Measurements from ENCODE around the gene EMILIN2.

EMILIN2 gene

DNA sequence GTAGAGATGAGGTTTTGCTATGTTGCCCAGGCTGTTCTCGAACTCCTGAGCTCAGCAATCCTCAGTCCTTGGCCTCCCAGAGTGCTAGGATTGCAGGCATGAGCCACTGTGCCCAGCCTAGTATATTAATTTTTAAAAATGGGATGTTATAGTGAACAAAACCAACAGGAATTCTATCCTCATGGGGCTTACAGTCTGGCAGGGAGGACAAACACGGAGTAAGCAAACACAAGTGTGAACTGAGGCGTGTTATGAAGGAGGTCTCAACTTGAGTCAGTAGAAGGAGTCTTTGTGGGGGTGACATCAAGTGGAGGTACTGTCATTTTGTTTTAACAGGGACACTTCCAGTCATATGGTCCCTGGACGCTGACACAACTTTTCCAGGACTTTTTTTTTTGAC is 33.1 kb downstream of the EMILIN2 start:
- DNase-seq, result no peak

GRCh38 chr18:2880473-2880872 is 33.7 kb downstream of the EMILIN2 start:
- DNase-seq, result no peak

DNA sequence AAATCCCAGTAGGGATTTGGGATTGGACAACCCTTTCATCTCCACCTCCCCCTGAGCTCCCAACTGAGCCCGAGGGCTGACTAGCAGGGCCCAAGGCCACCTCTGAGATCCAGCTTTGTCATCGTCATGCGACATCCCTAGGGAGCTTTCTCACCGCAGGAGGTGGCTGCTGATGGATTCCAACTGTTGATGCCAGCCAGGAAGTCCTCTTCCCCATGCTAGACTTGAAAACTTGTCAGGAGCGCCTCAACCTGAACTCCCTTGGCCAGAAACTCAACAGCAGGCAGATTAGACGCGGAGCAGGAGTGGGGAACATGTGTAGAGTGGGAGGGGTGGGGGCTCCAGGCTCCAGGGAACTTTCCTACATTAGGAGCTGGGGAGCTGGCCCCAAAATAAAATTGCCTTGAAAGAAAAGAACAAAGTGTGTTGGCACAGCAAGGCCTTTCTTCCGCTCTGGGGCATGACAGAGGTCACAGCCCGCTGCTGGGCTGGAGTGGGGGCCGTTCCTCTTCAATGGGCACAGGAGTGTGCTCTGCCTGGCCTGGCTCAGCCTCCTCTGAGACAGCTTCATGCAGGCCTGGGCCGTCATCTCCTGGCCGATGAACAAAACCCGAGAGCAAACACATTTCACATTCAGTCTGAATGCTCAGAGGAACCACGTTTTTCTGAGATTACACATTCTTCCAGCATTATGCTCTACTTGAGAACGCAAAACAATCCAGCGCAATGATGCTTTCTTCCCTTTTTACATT is 34.5 kb downstream of the EMILIN2 start:
- no peak for DNase-seq

GRCh38 chr18:2881840-2882195 is 35.0 kb downstream of the EMILIN2 start:
- DNase-seq, result no peak

DNA sequence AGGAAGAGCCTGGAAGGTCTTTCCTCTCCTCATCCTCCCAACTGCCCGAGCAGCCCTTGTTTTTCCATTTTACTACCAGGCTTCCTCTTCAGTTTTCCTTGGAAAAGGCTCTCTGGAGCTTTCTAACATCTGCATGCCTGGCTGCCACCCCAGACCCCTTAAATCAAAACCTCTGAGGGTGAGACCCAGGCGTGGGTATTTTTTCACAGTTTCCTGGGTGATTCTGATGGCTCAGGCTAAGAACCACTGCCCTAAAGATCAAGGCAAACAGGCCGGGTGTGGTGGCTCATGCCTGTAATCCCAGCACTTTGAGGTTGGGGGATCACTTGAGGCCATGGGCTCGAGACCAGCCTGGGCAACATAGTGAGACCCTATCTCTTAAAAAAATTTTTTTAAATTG is 35.4 kb downstream of the EMILIN2 start:
- DNase-seq, result no peak

DNA sequence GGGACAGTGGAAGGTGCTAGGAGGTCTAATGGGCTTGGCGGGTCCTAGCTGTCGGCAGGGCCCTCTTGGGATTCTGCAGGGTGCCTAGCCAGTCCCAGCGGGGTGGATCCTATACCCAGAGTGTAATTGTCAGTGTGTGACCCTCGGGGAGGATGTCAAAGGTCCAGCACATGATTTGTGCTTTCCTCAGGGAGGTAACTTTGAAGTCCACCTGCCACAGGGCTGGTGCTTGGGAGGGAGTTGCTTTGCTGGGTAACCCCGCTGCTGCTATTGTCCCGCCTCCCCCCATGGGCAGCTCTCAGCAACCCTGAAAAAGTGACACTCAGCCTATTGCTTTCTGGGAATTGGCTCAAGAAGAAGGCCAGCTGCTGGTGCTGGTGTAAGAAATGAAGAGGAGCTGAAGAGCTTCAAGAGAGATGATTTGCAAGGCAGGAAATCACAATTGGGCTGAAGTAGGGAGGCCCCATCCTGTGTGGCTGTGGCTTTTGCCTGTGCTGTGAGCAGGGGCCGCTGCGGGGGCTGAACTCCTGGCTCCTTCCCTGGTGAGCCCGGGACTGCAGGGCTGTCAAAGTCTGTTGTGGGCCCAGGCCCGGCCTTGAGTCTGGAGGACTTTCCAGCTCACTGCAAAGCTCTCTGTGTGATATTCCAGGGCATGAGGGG is 36.4 kb downstream of the EMILIN2 start:
- DNase-seq, result no peak

DNA sequence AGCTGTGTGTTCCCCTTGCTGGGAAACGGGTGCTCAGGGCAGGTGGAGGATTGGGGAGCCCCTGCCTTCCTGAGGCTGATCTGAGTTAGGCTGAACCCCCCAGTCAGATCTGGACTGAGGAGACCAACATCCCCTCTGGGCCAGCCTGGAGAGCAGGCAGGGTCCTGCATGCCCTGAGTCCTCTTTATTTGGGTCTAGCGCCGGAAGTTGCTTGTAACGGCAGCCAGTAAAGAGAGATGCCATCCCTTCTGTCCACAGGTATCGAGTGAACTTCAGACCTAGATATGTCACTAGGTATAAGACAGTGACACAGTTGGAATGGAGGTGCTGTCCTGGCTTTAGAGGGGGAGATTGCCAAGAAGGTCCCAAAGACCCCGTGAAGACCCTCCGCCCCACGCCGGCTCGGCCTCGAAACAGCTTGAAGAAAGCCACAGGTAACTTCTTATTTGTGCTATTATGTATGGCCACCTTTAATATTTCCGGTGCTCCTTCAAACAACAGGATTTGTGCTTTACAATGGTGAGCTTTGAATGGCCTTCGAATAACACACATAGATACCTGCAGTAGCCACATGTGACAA is 38.0 kb downstream of the EMILIN2 start:
- no peak for DNase-seq

DNA sequence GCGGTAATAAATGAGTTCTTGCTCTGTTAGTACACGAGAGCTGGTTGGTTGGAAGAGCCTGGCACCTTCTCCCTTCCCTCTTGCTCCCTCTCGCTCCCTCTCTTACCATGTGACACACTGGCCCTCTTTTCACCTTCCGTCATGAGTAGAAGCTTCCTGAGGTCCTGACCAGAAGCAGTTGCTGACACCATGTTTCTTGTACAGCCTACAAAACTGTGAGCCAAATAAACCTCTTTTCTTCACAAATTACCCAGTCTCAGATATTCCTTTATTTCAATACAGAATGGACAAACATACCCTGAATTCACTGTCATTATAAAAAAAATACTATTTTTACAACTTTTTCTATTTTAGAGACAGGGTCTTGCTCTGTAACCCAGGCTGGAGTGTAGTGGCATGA is 40.7 kb downstream of the EMILIN2 start:
- DNase-seq, result no peak

GRCh38 chr18:2889761-2890192 is 43.0 kb downstream of the EMILIN2 start:
- no peak for DNase-seq

- DNase-seq, result no peak
Observed at GRCh38 chr18:2890606-2891005, 43.8 kb downstream of the EMILIN2 start.

DNA sequence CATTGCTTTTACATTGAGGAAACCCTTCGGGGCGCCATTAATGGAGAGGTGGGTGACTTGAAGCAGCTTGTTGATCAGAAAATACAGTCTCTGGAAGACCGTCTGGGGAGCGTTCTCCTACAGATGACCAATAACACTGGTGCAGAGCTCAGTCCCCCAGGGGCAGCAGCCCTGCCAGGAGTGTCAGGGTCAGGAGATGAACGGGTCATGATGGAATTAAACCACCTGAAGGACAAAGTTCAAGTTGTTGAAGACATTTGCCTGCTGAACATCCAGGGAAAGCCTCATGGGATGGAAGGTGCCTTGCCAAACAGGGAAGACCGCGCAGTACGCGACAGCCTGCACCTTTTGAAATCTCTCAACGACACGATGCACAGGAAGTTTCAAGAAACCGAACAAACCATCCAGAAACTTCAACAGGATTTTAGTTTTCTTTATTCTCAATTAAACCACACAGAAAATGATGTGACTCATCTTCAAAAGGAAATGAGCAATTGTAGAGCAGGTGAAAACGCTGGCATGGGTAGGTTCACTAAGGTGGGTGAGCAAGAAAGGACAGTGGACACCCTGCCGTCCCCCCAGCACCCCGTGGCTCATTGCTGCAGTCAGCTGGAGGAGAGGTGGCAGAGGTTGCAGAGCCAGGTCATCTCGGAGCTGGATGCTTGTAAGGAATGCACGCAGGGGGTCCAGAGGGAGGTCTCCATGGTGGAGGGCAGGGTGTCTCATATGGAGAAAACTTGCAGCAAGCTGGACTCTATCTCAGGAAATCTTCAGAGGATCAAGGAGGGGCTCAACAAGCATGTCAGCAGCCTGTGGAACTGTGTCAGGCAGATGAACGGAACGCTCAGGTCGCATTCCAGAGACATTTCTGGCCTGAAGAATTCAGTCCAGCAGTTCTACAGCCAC is 45.0 kb downstream of the EMILIN2 start:
- no peak for DNase-seq

DNA sequence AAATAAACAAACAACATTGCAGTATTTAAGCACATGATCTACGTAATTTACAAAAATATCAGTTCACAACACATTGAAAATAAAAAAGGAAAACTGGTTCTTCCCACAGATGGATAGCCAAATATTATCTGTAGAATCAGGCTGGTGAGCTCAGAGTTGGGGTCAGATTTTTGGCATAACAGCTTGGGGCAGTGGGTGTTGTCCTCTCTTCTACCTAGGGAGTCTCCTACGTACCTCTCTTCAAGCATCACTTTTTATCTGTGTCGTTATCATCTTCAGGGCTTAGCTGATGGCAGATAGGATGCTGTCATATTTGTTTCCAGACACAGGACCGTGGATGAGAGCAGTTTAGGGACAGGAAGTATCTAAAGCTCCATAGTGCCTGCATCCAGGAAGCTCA is 46.2 kb downstream of the EMILIN2 start:
- no peak for DNase-seq

- DNase-seq, result no peak
Observed at GRCh38 chr18:2893676-2894075, 46.9 kb downstream of the EMILIN2 start.

- DNase-seq, result no peak
Observed at GRCh38 chr18:2894131-2894840, 47.5 kb downstream of the EMILIN2 start.

GRCh38 chr18:2894841-2895370 is 48.1 kb downstream of the EMILIN2 start:
- no peak for DNase-seq

- no peak for DNase-seq
Observed at GRCh38 chr18:2895391-2895790, 48.6 kb downstream of the EMILIN2 start.

DNA sequence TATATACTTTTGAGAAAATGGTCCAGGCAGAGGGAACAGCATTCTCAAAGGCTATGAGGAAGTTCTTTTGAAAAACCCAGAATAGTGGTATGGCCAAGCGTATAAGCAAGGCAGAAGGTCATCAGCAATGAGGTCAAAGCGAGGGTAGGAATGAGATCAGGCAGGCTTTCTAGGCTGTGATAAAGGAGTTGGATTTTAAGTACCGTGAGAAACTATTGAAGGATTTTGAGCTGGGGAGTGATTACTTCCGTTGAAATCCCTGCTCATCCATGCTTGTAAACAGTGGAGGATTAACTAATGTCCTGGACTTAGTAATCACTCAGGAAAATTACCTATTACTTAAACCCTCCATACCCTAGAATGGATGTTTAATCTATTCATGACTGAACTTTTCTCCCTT is 50.2 kb downstream of the EMILIN2 start:
- no peak for DNase-seq

DNA sequence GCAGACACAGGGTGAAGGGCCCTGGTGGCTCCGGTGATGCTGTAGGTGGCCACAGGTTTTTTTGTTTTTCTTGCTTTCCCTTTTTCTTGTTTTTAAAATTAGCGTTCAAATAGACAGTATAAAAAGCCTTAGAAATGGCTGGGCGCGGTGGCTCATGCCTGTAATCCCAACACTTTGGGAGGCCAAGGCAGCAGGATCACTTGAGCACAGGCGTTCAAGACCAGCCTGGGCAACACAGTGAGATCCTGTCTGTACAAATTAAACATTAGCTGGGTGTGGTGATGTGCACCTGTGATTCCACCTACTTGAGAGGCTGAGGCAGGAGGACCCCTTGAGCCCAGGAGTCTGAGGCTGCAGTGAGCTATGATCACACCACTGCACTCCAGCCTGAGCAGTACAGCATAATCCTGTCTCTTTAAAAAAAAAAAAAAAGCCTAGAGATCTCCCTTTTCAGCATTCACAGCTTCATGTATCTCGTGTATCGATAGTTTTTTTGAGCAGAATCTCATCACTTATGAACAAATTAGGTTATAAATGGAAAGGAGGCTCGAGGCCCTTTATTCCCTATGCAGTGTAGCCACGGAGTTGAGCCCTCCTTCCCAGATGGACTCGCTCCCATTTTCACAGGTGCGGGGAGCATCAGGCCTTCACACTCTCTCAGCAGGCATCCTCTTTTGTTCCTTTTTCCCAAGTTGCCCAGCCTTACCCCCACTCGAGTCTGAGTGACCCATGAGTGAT is 50.8 kb downstream of the EMILIN2 start:
- no peak for DNase-seq

- peak; percentile 28 for DNase-seq
Observed at GRCh38 chr18:2898186-2898640, 51.4 kb downstream of the EMILIN2 start.

DNA sequence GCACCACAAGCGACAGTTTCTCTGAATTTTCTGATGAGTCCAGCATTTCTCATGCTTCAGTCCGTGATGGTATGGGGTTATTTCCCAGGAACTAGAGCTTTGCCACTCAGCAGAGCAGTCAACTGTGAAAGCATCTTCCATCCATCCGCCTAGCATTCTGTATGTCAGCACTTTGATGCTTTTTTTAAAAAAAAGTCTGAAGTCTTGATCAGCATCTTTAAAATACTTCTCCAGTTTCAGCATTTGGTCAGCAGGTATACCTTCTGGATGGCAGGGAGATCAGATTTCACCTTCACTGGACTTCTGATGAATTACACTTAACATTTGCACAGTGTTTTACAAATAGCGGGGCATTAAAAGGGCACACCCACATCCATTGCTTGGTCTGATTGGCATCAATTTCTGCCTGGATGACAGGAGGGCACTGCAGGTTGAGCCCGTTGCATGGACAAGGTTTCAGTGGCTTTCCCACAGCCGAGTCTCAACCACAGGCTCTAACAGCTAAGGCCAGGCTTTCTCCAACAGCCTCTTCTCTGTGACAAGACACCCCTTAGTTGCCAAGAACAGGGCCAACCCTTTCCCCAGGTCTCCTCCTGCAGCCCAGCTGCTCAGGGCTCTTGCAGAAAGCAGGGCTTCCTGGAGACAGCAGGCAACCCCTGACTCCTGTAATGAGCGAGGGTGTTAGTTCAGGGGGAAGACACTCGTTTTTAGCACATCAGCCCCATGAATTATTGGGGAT is 54.0 kb downstream of the EMILIN2 start:
- DNase-seq, result no peak

Data from NCI-H226 (cell line).